Measurements from ENCODE around the gene CD164L2.

The CD164L2 gene

DNA sequence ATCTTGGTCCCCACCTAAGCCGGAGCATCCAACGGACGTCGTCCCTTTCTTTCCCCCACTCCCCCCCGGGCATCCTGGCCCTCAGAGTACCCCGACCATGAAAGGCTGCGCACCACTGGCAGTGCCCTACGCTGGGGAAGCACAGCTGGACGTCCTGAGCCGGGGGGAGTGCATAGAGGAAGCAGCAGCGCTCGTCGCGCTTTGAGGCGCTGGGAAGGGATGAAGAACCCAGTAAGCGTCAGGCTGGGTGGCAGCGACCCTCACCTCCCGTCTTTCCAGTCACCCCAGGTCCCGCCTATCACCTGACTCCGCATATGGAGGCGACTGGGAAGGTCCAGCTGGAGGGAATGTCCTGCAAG is 22.1 kb downstream of the CD164L2 start:
- no peak for DNase-seq

DNA sequence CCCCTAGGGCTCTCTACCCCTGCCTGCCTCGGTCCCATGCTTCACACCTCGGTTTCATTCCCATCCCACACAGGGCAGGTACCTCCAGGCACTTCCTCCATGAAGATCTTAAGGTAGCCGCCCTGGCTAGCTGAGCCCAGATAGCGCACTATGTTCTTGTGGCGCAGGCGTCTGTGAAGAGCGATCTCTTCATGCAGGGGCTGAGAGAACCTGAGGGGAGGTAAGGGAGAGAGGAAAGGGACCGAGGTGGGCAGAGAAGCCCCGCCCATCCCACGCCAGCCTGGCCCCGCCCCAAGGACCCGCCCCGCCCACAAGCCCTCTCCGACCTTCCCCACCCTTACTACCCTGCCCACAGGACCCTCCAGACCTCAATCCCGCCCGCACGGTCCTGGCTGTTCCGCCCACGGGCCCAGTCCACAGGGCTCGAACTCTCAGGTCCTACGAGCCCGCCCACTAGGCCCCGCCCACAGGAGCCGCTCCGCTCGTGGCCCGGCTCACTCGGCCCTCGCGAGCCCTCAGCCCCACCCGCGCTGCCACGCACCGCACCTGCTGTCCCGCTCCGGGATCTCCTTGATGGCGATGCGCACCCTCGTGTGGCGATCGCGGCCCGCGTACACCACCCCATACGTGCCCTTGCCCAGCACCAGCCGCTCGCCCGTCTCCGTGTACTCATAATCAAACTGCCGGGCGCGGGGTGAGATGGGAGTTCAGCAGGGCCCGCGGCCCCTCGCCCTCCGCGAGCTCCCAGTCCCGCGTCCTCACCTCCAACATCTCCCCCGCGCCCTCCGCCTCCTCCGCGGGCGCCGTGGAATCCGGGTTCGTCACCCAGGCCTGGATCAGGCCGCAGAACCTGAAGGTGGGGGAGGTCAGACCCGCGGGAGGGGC is 22.7 kb downstream of the CD164L2 start:
- no peak for DNase-seq

DNA sequence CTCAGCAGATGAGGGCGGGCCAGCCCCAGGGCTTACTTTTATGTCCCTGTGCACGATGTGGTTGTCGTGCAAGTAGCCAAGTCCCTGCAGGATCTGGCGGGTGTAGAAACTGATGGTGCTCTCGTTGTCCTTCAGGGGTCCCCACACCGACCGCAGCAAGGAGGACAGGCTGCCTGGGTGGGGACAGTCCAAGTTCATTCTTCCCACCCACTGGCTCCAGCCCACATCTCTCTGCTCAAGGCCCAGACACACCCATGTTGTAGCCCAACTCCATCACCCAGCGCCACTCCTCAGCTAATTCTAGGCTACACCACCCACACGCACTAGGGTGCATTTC is 23.3 kb downstream of the CD164L2 start:
- no peak for DNase-seq

DNA sequence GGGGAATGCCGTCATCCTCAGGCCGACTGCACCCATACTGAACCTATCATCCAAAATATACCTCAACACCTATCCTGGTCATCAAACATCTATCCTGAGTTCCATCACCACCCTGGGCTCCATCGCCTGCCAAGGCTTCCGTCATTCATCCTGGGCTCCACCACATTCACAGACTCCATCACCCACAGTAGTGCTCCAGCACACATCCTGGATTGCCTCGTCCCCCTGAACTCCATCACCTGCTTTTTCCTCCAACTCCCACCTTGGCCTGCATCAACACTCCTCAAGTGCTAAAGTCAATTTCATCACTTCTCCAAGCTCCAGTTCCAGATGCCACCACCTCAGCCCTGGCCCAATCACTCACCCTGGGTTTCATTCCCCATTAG is 24.2 kb downstream of the CD164L2 start:
- no peak for DNase-seq

DNA sequence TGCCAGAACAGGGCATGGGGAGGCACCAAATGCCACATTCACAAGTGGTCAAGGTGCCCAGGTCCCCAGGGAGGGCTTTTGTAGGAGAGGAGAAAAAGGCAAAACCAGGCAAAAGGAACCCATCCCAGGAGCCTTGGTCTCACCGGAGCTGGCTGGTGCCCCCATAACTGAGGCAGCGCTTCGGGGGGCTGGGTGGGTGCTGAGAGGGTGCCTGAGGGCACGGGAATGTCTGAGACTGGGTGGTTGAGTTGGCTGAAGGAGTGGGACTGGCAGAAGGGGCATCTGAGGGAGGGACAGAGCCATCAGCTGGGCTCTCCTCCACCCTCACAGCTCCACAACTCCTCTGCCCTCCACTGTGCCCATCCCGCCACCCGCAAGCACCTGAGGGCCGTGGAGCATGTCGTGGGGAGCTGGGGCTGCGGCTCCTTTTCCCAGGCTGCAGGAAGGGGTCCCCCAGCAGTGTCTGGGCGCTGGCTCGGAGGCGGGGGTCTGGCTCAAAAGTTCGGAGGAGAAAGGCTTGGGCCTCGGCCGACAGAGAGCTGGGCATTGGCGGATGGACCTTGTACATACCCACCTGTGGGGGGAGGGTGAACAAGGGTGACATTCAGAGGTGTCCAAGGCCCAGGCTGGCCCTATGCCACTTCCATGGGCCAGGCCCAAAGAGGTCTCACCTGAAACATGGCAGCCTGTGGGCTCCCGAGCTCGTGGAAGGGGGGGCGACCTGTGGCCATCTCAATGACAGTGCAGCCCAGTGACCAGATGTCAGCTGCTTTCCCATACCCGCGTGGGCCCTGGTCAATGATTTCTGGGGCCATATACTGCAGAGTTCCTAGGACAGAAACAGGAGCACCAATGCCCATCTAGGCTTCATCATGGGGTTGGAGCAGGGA is 24.9 kb downstream of the CD164L2 start:
- DNase-seq = no peak

DNA sequence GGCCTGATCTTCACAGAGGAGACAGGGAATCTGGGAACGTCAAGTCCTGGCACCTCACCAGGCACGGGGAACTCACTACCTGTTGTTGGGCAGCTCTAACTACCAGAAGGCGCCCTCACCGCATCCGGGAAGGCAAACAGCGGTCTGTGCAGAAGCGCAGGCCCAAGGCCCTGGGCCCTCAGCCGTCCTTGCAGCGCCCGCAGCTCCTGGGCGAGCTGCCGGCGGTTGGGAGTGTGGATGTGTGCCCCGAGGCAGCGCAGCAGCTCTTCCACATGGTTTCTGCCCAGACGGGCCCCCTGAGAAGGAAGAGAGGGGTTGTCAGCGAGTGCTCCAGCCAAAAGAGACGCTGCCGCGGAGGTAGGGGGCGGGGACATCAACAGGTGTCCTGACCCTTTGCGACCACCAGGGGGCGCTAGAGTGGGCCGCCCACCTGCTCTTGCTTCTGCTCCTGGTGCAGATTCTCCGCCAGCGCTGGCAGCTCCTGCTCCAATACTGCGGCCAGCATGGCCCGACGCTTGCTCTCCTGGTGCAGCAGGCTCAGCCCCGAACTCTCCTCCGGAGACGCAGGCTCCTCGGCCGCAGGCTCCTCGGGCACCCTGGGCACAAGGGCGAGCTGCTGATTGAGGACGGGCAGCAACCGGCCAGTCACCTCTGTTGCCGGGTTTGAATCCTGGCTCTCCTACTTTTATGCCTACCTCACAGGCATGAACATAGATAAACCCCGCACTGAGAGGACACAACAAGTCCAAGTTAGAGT is 25.7 kb downstream of the CD164L2 start:
- peak; percentile 28 for DNase-seq

DNA sequence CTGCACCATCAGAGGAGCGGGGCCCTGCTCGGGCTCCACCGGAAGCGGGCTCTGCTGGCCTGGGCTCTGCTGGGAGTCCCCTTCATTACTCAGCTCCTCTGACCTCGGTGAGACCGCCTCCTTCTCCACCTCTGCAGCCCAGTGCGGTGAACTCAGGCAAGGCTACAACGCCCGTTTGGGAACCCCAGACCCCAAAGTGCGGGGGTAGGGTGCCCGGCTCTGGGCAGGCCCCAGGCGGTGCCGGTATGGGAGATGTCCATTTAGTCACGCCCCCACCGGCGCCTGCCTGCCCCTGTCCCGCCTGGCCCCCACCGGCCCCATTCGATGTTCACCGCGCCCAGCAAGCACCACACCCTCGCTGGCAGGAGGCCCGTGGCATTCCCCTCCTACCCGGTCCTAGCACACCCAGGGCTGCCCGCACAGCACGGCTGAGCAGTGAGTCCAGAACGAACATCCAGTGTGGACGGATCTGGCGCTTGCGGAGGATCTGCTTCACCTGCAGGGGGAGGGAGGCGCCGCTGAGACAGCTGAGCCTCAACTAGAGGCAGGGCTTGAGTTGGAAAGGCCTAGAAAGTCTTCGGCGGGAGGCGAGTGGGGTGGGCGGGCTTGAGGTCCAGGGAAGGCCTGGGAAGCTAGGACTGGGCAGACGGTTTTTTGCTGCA is 26.4 kb downstream of the CD164L2 start:
- DNase-seq = no peak

DNA sequence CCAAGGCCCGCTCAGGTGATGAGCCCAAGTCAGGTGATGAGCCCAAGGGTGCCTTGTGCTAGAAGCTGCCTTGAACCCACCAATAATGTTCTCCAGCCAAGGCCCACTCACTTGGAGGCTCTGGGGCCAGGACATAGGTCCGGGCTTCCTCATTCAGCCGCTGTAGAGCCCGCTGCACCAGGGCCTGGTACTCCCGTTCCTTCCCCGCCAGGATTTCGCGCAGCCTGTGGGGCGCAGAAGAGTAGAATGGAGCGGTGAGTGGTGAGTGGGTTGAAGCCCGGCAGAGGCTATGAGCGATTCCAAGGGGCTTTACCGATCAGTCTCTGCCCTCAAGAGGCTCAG is 26.9 kb downstream of the CD164L2 start:
- no peak for DNase-seq

DNA sequence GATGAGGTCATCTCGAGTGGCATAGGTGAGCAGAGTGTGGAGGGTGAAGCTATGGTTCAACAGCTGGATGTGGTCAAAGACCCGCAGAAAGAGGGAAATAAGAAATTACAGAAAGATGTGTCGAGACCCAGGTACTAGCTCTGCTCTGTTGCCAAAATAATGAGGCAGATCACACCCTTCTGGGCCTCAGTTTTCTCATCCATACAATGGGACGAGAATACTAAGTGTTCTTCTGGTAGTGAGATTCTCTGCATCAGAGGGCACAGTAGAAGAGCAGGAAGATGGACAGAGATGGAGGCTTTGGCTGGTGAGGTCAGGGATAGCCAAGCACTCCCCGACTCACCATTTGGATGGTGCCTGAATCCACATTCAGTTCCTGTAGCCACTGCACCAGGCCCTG is 27.4 kb downstream of the CD164L2 start:
- no peak for DNase-seq

DNA sequence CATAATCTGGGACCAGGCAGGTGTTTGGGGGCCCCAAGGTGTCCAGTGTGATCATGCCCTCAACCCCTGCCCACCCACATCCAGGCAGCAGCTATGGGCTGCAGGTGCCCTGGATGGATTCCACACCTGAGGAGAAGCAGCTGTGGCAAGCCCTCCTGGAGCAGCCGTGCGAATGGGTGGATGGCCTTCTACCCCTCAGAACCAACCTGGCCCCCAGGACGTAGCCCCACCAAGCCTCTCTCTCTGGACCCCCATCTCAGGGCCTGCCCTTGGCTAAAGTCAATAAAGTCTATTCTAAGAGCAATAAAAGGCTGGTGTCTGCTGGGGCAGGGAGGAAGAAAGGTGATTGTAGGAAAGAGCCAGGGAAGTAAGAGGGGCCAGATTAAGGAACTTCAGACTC is 29.5 kb downstream of the CD164L2 start:
- no peak for DNase-seq

DNA sequence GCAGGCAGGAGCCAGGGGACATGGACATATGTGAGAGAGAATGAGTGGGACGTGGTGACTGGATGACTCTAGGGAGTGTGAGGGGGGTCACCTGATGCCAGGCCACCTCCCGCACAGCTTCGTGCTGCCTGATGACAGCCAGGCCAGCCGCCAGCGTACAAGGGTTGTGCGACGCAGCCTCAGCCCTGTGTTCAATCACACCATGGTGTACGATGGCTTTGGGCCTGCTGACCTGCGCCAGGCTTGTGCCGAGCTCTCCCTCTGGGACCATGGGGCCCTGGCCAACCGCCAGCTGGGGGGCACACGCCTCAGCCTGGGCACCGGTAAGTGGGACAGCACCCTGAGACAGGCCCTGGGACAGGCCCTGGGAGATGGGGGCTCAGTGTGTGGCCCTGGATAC is 30.0 kb downstream of the CD164L2 start:
- no peak for DNase-seq

DNA sequence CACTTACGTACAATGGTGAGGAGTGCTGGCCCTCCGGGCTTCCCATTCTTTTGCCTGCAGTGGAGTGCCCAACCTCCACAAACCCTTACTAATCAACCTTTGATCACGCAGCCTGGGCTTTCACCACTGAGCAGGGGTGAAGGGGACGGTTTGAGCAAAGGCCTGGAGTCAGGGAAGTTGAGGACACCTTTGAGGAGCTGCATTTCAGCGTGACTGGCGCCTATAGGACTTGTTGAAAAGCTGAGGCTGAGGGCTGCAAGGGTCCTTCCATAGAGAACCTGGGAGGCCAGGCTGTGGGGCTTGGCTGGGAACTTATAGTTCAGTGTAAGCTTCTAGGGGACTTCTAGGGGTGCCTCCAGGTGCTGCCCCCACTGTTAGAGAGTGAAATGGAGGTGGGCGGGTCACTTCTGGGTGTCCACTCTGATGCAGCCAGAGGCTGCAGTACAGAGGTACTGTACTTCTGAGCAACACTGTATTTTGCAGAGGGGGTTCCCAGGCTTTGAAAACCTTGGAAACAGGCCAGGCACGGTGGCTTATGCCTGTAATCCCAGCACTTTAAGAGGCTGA is 31.5 kb downstream of the CD164L2 start:
- no peak for DNase-seq

DNA sequence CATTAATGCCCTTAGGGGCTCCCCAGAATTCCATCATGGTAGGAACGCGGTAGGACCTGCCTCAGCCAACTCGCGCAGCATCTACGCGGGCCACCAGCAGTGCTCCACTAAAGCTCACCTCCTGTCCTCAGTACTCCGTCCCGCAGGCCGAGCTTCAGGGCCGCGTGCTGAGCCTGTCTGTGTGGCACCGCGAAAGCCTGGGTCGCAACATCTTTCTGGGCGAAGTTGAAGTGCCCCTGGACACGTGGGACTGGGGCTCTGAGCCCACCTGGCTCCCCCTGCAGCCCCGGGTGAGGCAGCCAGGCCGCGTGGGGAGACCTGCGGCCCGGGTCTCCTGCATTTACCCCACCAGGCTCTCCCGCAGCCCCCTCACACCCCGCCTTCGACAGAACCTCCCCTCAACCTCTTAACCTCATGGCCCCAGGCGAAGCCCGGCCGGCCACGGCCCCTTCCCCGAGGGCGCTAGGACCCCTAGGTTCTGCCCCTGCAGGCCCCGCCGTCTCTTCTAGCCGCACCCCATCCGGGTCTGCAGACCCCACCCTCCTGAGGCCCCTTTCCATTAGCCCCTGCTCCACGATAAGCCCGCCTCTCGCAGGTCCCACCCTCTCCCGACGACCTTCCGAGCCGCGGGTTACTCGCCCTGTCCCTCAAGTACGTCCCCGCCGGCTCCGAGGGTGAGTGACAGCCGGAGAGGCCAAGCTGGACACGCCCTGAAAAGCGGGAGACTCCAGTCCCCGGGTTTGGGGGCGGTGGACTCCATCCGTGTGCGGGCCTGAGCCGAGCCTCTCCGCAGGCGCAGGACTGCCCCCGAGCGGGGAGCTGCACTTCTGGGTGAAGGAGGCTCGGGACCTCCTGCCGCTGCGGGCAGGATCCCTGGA is 32.2 kb downstream of the CD164L2 start:
- DNase-seq = no peak

DNA sequence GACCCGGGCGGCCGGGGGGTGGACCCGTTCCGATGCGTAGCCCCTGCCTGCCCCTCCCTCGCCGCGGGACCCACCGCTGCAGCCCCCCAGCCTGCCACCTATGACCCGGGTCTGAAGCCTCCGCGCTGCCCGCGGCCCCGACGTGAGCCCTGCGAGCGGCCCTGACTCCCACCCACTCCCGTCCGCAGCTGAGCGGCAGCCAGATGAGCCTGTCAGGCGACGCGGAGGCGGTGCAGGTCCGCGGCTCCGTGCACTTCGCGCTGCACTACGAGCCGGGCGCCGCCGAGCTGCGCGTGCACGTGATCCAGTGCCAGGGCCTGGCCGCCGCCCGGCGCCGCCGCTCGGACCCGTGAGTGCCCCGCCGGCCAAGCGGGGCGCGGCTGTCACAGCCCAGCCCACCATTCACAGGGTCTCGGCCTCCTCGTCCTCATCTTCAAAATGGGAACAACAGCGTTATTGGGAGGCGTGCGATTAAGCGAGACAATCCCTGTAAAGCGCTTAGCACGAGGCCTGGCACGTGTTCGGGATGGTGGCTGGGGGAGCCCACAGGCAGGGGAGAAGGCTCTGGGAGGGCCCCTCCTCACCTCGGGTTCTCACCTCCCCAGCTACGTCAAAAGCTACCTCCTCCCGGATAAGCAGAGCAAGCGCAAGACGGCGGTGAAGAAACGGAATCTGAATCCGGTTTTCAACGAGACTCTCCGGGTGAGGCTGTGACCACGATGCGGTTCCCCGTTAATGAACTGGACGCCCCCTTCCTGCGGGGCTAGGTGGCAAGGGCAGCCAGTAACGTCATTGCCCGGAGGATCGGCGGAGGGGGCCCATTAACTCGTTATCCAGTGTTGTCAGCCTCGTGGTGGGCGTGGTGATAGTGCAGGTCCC is 33.1 kb downstream of the CD164L2 start:
- DNase-seq = no peak

DNA sequence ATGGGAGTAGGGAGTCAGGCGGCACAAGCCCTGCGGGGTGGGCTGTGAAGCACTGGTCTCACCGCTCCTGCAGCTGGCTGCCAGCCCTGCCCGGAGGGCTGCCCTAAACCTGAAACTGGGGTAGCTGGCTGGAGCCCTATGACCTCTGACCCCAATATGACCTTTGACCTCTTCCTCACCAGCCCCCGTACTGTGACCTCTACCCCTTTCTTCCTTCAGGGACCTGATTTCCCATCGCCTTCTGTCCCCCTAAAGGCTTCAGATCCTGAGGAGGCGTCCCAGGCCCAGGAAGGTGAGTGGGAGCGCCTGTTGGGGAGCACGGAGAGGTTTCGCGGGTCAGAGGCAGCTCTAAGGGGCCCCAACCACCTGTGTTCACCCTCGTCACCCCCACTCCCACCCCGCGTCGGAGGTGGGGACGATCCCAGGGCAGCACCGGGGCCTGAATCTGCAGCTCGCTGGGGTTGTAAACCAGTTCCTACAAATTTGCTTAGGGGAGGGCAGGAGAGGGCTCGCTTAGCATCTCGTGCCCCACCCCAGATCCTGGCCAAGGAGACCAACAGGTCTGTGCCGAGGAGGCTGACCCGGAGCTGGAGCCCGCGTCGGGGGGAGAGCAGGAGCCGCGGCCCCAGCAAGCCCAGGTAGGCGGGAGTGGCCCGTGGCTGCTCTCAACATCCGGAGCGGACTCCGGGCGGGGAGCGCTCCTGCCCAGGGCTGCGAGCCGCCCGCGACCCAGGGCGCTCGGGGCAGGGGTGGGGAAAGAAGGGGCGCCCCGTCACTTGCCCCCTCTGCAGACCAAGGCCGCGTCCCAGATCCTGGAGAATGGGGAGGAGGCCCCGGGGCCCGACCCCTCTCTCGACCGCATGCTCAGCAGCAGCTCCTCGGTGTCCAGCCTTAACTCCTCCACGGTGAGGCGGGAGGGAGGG is 34.0 kb downstream of the CD164L2 start:
- DNase-seq = no peak

DNA sequence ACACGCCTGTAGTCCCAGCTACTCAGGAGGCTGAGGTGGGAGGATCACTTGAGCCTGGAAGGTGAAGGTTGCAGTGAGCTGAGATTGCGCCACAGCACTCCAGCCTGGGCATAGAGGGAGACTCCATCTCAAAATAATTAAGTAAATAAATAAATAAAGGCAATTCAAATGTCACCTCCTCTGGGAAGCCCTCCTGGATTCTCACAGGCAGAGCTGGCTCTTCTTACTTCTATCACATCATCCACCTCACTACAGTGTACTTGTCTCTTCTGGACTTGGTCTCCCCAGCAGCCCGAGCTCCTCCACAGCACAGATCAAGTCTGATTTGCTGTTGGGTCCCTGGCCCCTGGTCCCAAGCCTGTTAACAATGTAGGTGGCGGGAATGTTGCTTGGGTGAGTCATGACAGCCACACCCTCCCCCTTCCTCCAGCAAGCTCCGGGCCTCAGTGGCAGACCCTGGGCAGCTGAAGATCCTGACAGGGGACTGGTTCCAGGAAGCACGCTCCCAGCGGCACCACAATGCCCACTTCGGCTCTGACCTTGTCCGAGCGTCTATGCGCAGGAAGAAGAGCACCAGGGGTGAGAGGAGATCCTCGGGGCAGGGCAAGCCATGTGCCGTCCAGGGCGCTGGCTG is 36.0 kb downstream of the CD164L2 start:
- no peak for DNase-seq

DNA sequence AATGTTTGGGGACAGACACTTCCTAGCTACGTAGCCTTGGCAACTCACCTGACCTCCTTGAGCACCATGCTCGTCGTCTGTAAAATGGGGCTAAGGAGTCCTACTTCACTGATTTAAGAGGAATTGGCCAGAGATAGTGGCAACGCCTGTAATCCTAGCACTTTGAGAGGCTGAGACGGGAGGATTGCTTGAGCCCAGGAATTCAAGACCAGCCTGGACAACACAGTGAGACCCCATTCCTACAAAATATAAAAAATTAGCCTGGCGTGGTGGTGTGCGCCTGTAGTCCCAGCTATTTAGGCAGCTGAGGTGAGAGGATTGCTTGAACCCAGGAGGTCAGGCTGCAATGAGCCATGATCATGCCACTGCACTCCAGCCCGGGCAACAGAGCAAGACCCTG is 36.8 kb downstream of the CD164L2 start:
- no peak for DNase-seq

DNA sequence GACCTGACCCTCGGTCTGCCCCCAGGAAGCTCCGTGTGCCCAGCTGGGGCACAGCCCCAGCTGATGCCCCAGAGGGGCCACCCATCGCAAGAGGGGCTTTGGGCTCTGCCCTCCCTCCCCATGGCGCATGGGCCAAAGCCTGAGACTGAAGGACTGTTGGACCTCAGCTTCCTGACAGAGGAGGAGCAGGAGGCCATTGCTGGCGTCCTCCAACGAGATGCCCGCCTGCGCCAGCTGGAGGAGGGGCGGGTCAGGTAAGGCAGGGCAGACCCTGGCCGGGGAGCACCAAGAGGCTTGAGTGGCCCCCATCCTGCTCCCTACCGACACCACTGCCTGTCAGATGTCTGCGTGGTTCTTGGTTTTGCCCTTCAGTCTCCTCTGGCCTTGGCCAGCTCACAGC is 37.9 kb downstream of the CD164L2 start:
- DNase-seq = no peak

DNA sequence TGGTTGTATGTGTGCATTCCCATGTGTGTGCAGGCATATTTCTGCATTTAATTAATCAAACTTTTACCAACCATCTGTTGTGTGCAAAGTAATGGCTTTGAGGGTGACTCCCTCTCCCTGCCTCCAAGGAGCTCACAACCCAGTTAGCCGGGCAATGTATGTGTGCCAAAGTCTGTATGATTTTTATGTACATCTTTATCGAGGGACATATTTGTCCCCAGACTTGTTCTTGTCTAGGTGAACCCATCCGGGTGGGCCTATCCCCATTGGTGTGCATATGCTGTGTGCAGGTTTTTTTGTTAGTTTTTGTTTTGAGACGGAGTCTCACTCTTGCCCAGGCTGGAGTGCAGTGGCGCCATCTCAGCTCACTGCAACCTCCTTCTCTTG is 39.5 kb downstream of the CD164L2 start:
- no peak for DNase-seq
